ELF-1 (cell line): ENCODE measurements around the gene TMEM131.

Experiments used
- DNase-seq: peaks from one replicate; pipeline ENCODE4 v3.0.0-alpha.2; 2016; ENCODE audit warnings: low read depth, low spot score

The TMEM131 gene

GRCh38 chr2:97991081-97991856, 4.5 kb downstream of the TMEM131 start:
- no peak for DNase-seq

DNA sequence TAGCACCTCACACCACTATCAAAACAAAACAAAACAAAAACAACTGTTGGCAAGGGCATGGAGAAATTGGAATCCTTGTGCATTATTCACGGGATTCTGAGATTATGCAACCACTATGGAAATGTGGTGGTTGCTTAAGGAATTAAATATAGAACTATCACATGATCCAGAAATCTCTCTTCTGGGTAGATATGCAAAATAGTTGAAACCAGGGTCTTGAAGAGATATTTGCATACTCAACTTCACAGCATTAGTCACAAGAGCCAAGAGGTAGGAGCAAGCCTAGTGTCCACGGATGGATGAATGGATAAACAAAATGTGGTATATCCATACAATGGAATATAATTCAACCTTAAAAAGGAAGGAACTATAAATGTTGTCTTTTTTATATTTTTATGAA, 7.0 kb downstream of the TMEM131 start:
- no peak for DNase-seq

DNA sequence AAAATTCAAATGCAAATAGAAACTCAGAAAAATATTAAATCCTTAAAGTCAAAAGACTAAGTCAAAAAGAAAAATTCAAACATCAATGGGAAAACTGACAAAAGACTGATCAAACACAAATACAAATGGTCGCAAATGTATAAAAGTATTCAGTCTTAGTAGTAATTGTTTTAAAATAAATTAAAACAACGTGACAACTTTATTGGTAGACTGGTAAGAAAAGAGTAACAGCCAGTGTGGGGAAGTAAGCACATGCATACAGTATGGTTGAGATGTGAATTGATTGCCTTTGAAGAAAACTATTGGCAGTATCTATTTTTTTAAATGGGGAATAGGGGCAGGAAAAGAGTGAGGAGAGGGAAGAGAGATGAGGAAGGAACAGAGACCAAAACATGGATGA, 9.8 kb downstream of the TMEM131 start:
- DNase-seq, result no peak

- no peak for DNase-seq
Observed at GRCh38 chr2:97983698-97984097, 12.1 kb downstream of the TMEM131 start.

- peak; percentile 63 for DNase-seq
Observed at GRCh38 chr2:97983134-97983533, 12.6 kb downstream of the TMEM131 start.

- DNase-seq, result no peak
Observed at GRCh38 chr2:97982621-97983020, 13.1 kb downstream of the TMEM131 start.

- no peak for DNase-seq
Observed at GRCh38 chr2:97981961-97982360, 13.8 kb downstream of the TMEM131 start.

DNA sequence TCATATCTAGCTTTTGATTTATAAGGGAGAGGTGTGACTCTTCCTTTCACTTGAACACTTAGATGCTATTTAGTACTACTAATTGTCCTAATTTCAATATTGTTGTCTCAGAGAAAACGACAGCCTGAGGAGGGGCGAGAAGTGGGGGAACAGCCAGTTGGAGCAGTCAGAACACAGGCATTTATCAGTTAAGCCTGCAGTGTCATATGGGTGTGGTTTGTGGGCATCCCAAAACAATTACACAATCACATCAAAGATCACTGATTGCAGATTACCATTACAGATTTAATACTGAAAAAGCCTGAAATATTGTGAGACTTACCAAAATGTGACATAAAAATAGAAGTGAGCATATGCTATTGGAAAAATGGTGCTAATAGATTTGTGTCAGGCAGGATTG, 15.8 kb downstream of the TMEM131 start:
- DNase-seq, result no peak

DNA sequence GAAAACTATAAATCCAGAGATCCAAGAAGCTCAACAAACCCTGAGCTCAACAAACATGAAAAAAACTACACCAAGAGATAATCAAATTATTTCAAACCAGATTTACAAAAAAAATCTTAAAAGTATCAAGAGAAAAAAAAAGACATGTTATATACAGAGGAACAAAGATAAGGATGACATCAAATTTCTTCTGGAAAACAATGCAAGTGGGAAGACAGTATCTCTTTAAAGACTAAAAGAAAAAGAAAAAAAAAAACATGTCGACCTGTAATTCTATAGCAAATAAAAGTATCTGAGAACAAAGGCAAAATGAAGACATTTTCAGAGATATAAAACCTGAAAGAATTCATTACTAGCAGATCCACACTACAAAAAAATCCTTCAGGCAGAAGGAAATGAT, 21.3 kb downstream of the TMEM131 start:
- no peak for DNase-seq

DNA sequence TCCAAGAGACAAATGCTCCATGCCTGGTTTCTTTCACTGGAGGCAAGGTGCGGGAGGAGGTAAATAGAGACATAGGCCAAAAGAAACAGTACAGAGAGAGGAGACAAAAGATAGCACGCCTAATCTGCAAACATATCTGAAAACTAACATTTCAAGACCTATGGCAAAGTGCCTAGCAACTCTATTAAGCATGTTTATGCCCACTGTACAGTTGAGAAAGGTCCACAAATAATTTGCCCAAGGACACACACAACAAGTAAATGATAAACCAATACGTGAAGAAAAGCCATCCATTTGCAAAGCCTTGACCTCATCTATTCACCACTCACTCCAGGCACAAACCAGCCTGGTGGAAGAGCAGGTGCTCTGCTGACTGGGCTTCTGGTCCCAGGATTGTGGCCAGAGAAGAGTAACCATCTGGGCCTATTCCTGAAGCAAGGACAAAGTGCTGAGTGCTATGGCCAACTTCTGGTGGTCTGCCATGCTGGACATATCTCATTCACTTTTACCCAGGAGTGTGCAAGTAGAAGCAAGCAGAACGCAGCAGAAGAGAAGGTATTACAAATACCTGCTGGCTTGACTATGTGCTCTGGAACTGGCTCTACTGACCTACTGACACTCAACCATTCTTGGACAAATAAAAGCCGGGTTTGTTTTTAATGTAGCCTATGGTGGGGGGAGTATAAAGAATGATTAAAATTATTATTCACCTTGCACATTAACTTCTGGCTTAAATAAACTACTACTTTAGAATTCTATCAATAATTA, 25.3 kb downstream of the TMEM131 start:
- no peak for DNase-seq

DNA sequence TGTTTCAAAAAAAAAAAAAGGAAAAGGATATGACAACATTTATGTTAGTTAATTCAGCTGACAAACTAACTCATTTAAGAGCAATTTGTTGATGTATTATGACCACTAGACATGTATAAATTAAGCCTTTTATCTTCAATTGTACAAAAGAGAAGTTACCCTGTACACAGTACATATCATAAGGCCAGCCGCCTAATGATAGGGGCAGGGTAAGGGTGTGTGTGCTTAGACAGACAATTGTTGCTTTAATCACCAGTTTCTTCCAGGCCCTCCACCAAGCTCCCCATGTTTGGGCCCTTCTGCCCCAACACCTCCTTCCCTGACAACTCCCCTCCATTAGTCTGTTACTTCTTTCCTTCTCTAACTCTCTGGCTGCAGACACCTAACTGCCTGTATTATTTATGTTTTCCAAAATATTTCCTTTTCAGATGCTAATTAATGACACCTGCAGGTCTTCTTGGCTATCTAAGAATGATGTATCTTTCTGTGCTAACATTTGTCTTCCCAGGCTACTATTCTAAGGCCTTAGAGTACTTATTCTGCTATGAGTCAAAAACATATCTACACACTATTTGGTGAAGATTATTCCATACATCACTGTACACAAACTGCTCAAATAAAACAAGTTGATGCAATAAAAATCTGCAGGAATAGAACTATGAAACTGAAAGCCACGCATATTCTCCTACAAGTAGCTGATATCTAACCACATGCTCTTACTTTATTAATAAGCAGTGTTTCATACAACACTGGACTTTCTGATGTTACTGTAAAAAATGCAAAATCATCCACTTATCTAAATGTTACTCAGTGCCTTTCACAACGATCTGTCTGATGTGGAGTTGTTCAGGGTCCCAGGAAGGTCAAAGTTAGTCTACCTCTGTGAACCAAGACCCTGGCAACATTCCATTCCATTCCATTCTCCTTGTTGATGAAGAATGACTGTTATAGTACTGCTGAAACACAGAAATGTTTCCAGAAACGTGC, 26.4 kb downstream of the TMEM131 start:
- no peak for DNase-seq

GRCh38 chr2:97967931-97968627, 27.7 kb downstream of the TMEM131 start:
- no peak for DNase-seq

DNA sequence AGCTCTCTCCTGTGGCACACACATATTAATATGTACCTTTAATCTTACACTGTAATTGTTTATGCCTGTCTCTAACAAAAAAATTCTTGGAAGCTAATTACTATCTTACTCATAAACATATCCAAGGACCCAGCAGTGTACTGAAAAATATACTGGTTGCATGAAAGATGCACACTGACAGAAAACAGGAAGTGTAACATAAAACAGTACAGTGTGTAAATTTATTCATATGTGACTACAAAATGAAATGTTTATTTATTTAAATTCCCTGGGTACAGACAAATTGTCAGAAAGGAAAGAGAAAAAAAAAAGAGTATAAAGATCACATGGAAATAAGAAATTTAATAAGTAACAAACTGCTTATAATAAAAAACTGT, 28.5 kb downstream of the TMEM131 start:
- no peak for DNase-seq

DNA sequence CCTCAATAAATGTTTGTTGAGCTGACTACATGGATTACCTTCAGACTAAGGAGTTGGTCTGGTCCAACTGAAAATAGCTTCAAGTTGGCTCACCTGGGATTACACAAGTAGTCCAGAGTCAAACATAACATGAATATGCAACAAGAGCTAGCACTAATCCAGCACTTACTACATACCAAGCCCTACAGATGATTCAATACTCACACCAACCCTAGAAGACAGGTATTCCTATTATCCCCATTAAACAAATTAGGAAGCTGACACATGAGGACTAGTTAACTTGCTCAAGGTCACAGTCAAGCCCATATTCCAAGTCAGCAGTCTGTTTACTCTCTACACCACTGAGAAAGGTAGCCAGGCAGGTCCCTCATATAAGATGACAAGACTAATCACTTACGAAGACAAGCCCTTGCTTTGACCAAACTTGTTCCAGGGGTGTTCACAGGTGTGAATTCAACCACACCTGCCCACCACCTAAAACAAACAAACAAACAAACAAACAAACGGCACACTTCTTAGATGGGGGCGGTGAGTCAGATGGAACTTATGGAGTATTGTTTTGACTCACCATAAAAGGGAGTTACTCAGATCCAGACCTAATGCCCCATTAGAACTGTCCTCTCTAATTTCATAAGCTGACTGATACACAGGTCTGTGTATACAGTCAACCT, 29.1 kb downstream of the TMEM131 start:
- no peak for DNase-seq

DNA sequence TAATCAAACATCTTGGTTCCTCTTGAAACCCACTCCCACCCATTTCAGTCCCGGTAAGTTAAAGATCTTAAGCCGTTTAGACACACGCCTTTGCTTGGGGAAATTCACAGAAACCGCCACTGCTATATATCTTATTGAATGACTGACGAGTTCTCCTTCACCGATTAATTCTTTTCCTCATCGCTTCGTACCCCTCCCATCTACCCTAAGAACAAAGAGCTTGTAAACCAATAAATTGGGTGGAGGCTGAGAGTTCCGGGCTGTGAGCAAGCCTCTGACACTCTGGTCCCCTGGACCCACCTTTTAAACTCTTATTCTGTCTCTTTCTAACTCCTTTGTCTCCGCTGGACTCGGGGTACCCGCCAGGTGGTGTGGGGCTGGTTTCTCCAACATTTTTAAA, 30.6 kb downstream of the TMEM131 start:
- no peak for DNase-seq

GRCh38 chr2:97963880-97964279, 31.9 kb downstream of the TMEM131 start:
- no peak for DNase-seq

GRCh38 chr2:97963079-97963406, 32.7 kb downstream of the TMEM131 start:
- DNase-seq, result no peak

- no peak for DNase-seq
Observed at GRCh38 chr2:97961534-97961933, 34.2 kb downstream of the TMEM131 start.

- DNase-seq, result no peak
Observed at GRCh38 chr2:97958184-97958583, 37.6 kb downstream of the TMEM131 start.

DNA sequence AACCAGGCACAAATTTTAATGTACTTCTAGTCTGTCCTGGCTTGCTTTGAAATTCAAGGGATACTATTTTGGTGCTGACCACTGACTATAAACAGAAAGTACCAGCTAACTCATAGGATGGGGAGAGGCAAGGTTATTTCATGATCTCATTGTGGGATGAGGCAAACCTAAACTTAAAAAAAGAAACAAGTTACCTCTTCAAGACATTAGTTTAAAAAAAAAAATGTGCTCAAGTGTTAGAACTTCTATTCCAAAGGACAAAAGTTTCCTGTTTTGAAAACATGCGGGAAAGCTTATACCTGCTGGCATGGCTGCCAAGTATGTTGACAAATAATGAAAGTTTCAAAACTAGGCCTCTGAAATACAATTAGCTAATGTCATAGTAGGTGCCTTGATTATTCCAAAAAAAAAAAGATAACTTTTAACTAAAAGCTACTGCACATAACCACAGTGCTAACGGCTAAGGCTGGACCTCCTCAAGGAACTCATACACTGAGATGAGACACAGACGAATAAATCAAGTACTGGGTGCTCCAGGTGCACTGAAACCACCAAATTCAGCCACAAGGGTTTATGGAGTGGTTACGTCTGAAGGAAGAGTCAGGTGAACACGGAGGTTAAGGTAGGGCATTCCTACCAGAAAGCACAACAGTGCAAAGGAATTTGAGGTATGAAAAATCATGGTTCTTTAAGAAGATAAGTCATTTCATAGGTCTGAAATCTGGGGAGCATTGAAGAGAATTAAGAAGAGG, 38.1 kb downstream of the TMEM131 start:
- DNase-seq, result no peak
